ENCODE data around the gene EYS.

DNA sequence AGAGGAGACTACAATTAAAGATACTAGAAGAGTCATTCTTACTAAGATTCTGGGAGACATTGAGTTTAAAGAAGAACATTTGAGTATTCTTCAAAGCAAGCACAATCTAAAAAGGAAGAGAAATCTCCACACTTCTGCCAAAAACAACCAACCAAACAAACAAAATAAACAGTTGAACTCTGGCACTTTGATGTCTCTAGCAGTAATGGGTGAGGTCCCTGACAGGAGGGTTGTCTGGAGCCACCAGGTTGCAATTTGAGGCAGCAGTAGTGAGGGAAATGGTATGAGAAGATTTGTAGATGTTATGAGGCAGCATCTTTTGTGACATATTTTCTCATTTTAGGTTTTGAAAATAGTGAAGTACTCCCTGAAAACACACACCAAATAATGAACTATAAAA lies 1963.3 kb downstream of the EYS start:
- TF ChIP-seq, protein P1, sequence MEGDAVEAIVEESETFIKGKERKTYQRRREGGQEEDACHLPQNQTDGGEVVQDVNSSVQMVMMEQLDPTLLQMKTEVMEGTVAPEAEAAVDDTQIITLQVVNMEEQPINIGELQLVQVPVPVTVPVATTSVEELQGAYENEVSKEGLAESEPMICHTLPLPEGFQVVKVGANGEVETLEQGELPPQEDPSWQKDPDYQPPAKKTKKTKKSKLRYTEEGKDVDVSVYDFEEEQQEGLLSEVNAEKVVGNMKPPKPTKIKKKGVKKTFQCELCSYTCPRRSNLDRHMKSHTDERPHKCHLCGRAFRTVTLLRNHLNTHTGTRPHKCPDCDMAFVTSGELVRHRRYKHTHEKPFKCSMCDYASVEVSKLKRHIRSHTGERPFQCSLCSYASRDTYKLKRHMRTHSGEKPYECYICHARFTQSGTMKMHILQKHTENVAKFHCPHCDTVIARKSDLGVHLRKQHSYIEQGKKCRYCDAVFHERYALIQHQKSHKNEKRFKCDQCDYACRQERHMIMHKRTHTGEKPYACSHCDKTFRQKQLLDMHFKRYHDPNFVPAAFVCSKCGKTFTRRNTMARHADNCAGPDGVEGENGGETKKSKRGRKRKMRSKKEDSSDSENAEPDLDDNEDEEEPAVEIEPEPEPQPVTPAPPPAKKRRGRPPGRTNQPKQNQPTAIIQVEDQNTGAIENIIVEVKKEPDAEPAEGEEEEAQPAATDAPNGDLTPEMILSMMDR (IDR thresholded peaks at IDR 0.05): no peak
- TF ChIP-seq POLR2A (IDR thresholded peaks at IDR 0.05): no peak
